Loucy (cell line): ENCODE data around the gene NKPD1.

Source experiments
- H2AFZ ChIP-seq: fragments of 200-600 bp; sonication (generic); 2 replicates; pipeline ENCODE4 v1.6.0; 2016; ENCODE audit warnings: antibody characterized with exemption, mild to moderate bottlenecking, low read length, moderate library complexity
- H3F3A ChIP-seq: fragments of 200-600 bp; 2 replicates; pipeline ENCODE4 v1.6.0; 2016; ENCODE audit warnings: antibody characterized with exemption, low read depth, mild to moderate bottlenecking
- H3K27me3 ChIP-seq: fragments of 200-600 bp; sonication (generic); 2 replicates; pipeline ENCODE4 v1.6.1; 2014; ENCODE audit warnings: low read length, mild to moderate bottlenecking; ENCODE audit not compliant: insufficient read depth, poor library complexity, severe bottlenecking
- H3K36me3 ChIP-seq: fragments of 200-600 bp; sonication (generic); 2 replicates; pipeline ENCODE4 v1.6.1; 2016; ENCODE audit warnings: low read length; ENCODE audit not compliant: insufficient read depth
- H3K4me1 ChIP-seq: fragments of 200-600 bp; sonication (generic); 2 replicates; pipeline ENCODE4 v1.5.1; 2014; ENCODE audit warnings: low read length, mild to moderate bottlenecking; ENCODE audit not compliant: insufficient read depth, poor library complexity, severe bottlenecking
- H3K4me2 ChIP-seq: fragments of 200-600 bp; sonication (generic); 2 replicates; pipeline ENCODE4 v1.6.0; 2014; ENCODE audit warnings: antibody characterized with exemption, low read length, low read depth, mild to moderate bottlenecking; ENCODE audit not compliant: poor library complexity, severe bottlenecking
- H3K4me3 ChIP-seq: fragments of 200-600 bp; sonication (generic); 2 replicates; pipeline ENCODE4 v1.5.1; 2014; ENCODE audit warnings: low read length, mild to moderate bottlenecking, mixed read lengths; ENCODE audit not compliant: poor library complexity, severe bottlenecking
- H3K79me2 ChIP-seq: fragments of 200-600 bp; sonication (generic); 2 replicates; pipeline ENCODE4 v1.6.1; 2014; ENCODE audit warnings: low read length; ENCODE audit not compliant: insufficient read depth
- H3K9ac ChIP-seq: fragments of 200-600 bp; sonication (generic); 2 replicates; pipeline ENCODE4 v1.6.0; 2014; ENCODE audit warnings: mild to moderate bottlenecking, low read depth, low read length, moderate library complexity; ENCODE audit not compliant: poor library complexity, severe bottlenecking
- H3K9me2 ChIP-seq: fragments of 200-600 bp; sonication (generic); replicated peaks from 2 replicates; pipeline ENCODE4 v1.6.1; 2016; ENCODE audit warnings: low read depth, low read length, mixed read lengths
- H3K9me3 ChIP-seq: fragments of 200-600 bp; sonication (generic); 2 replicates; pipeline ENCODE4 v1.6.1; 2014; ENCODE audit warnings: mild to moderate bottlenecking, antibody characterized with exemption, low read length, low read depth; ENCODE audit not compliant: insufficient read depth
- H4K20me1 ChIP-seq: fragments of 200-600 bp; sonication (generic); 2 replicates; pipeline ENCODE4 v1.6.0; 2014; ENCODE audit warnings: antibody characterized with exemption, low read length, mild to moderate bottlenecking; ENCODE audit not compliant: insufficient read depth, poor library complexity, severe bottlenecking
- CTCF ChIP-seq: fragments of 200-600 bp; sonication (generic); conservative IDR thresholded peaks from 2 replicates; pipeline ENCODE4 v1.5.1; 2014; ENCODE audit warnings: mild to moderate bottlenecking, antibody characterized with exemption, low read length
- EZH2phosphoT487 ChIP-seq: fragments of 200-600 bp; IDR thresholded peaks from 2 replicates; pipeline ENCODE4 v1.6.1; 2018; ENCODE audit warnings: antibody characterized with exemption, mild to moderate bottlenecking, moderate library complexity, borderline replicate concordance

NKPD1 gene

GRCh38 chr19:45136507-45137178 is 24.1 kb downstream of the NKPD1 start:
- Histone ChIP-seq H3K36me3 (peaks cover 12% of the 10 kb centered on the region; the same call in 1 of the 2 replicates), H3K27me3 (no peaks in the 10 kb centered on the region), H3K4me1 (no peaks in the 10 kb centered on the region), H3K79me2 (peaks cover 9% of the 10 kb centered on the region; the same call in 1 of the 2 replicates), H3K9ac (no peak overlapping the region), H3K4me2 (no peak overlapping the region), H3F3A (no peaks in the 10 kb centered on the region), H3K9me2 (no peaks in the 10 kb centered on the region), H3K4me3 (no peak overlapping the region), H2AFZ (no peak overlapping the region), H3K9me3 (no peaks in the 10 kb centered on the region), H4K20me1 (no peaks in the 10 kb centered on the region)
- TF ChIP-seq EZH2phosphoT487 (no peak), CTCF (no peak)

- peaks cover 20% of the 10 kb centered on the region; the same call in 1 of the 2 replicates for H3K79me2 ChIP-seq
- H3K36me3 ChIP-seq, result no peaks in the 10 kb centered on the region; the same call in 1 of the 2 replicates
- H3K4me2 ChIP-seq, result no peak overlapping the region
- H3F3A ChIP-seq, result no peaks in the 10 kb centered on the region
- H3K4me3 ChIP-seq, result no peak overlapping the region
- H3K4me1 ChIP-seq, result no peaks in the 10 kb centered on the region
- no peaks in the 10 kb centered on the region for H3K9me2 ChIP-seq
- H3K27me3 ChIP-seq, result no peaks in the 10 kb centered on the region
- H2AFZ ChIP-seq, result no peak overlapping the region
- no peak overlapping the region for H3K9ac ChIP-seq
- H3K9me3 ChIP-seq, result no peaks in the 10 kb centered on the region
- H4K20me1 ChIP-seq, result no peaks in the 10 kb centered on the region
- TF ChIP-seq CTCF (no peak), EZH2phosphoT487 (no peak)
Measured at GRCh38 chr19:45135176-45135885, 25.5 kb downstream of the NKPD1 start.

DNA sequence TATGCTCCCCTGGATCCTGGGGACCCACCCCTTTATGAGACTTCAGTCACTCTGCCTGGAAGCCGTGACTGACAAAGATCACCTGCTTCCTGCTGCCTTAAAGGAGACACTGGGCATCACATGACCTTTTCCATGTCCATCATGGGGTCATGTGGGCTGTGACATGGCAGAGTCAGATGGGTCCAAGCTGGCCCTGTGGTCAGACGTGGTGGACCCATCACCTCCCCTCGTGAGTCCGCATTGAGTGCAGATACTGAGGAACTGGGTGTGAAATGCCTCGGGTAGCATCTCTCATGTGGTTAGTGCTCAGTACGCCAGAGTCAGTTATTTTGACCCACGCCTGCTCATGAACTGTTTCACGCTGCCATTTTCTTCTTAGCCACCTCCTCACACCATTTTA is 27.1 kb downstream of the NKPD1 start:
- TF ChIP-seq CTCF, result no peak
- no peak for TF ChIP-seq EZH2phosphoT487
- Histone ChIP-seq H3K4me1 (no peaks in the 10 kb centered on the region), H3F3A (no peaks in the 10 kb centered on the region), H3K9me3 (no peaks in the 10 kb centered on the region), H3K27me3 (no peaks in the 10 kb centered on the region), H4K20me1 (no peaks in the 10 kb centered on the region), H3K4me3 (no peak overlapping the region), H3K9me2 (no peaks in the 10 kb centered on the region), H3K79me2 (peaks cover 21% of the 10 kb centered on the region; the same call in 1 of the 2 replicates), H3K9ac (no peak overlapping the region), H3K4me2 (no peak overlapping the region), H3K36me3 (no peaks in the 10 kb centered on the region; the same call in 1 of the 2 replicates), H2AFZ (no peak overlapping the region)
